PFSK-1 (cell line): ENCODE measurements around the gene ARHGEF4.

Experiments
- FOXP2 ChIP-seq: optimal IDR thresholded peaks from 2 replicates; pipeline ENCODE3; 2011; ENCODE audit warnings: borderline replicate concordance, control low read depth, inconsistent platforms; ENCODE audit not compliant: insufficient read depth; ENCODE audit errors: extremely low read length, extremely low read depth
- POLR2AphosphoS5 ChIP-seq: IDR thresholded peaks from 2 replicates; pipeline ENCODE4 v1.6.1; 2012; ENCODE audit warnings: low read depth, mild to moderate bottlenecking, control low read depth, low read length, moderate library complexity
- SIN3A ChIP-seq: IDR thresholded peaks from 2 replicates; pipeline ENCODE4 v1.6.1; 2012; ENCODE audit warnings: mild to moderate bottlenecking, low read length, moderate library complexity, borderline replicate concordance; ENCODE audit not compliant: insufficient read depth
- TAF1 ChIP-seq: IDR thresholded peaks from 2 replicates; pipeline ENCODE4 v1.6.1; 2012; ENCODE audit warnings: low read length, control low read depth, borderline replicate concordance; ENCODE audit not compliant: insufficient read depth
- TF ChIP-seq, protein P1 (sequence below), 2 experiments: IDR thresholded peaks; 2 replicates each; pipeline versions ENCODE4 v1.6.1 to v1.8.0; 2011 to 2012; ENCODE audit warnings: low read depth in 2 of 2, low read length in 2 of 2, control low read depth in 1 of 2, inconsistent platforms in 1 of 2, mild to moderate bottlenecking in 1 of 2, moderate library complexity in 1 of 2; ENCODE audit not compliant: insufficient read depth in 1 of 2

ARHGEF4 gene

GRCh38 chr2:130834931-130835765 is 1.6 kb upstream of the ARHGEF4 start:
- TF ChIP-seq SIN3A, result no peak
- no peak for TF ChIP-seq TAF1
- no peak for TF ChIP-seq FOXP2
- no peak for TF ChIP-seq POLR2AphosphoS5
- TF ChIP-seq, protein P1, sequence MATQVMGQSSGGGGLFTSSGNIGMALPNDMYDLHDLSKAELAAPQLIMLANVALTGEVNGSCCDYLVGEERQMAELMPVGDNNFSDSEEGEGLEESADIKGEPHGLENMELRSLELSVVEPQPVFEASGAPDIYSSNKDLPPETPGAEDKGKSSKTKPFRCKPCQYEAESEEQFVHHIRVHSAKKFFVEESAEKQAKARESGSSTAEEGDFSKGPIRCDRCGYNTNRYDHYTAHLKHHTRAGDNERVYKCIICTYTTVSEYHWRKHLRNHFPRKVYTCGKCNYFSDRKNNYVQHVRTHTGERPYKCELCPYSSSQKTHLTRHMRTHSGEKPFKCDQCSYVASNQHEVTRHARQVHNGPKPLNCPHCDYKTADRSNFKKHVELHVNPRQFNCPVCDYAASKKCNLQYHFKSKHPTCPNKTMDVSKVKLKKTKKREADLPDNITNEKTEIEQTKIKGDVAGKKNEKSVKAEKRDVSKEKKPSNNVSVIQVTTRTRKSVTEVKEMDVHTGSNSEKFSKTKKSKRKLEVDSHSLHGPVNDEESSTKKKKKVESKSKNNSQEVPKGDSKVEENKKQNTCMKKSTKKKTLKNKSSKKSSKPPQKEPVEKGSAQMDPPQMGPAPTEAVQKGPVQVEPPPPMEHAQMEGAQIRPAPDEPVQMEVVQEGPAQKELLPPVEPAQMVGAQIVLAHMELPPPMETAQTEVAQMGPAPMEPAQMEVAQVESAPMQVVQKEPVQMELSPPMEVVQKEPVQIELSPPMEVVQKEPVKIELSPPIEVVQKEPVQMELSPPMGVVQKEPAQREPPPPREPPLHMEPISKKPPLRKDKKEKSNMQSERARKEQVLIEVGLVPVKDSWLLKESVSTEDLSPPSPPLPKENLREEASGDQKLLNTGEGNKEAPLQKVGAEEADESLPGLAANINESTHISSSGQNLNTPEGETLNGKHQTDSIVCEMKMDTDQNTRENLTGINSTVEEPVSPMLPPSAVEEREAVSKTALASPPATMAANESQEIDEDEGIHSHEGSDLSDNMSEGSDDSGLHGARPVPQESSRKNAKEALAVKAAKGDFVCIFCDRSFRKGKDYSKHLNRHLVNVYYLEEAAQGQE (IDR thresholded peaks at IDR 0.05; ENCODE audit: insufficient read depth in 1 of 2, low read depth in 2 of 2, low read length in 2 of 2), result no peak

- TF ChIP-seq FOXP2 (no peak), POLR2AphosphoS5 (no peak), TAF1 (no peak), SIN3A (no peak)
- TF ChIP-seq, protein P1 (IDR thresholded peaks at IDR 0.05; ENCODE audit: insufficient read depth in 1 of 2, low read depth in 2 of 2, low read length in 2 of 2), result no peak
These were observed 1.0 kb upstream of the ARHGEF4 start for GRCh38 chr2:130835766-130836015.

DNA sequence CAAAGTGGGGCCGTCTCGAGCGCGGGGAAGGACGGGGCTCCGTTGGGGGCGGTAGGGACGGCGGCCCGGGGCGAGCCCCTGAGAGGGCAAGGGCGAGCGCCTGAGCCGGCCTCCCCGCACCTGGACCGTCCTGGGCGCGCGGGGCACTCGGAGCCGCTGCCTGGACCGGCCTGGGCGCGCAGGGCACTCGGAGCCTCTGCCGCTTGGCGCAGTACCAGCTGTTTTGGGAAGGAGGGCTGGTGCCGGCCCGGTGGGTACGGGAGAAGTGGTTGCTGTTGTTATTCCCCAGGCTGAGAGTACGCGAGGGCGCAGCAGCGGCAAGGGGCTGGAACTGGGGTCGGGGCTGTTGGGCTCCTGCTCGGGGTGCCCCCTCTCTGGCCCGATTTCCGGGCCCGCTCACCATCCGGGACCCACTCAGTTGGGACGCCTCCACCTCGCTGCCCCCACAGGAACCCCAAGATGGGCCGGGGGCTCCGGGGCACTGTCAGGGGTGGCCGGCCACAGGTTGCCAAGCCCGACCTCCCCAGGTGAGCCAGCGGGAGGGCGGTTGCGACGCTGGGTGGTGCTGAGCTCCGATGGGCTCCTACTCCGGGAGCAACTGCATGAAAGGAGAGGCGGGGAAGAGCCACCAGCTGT is 579 bp downstream of the ARHGEF4 start:
- TF ChIP-seq TAF1, result no peak

DNA sequence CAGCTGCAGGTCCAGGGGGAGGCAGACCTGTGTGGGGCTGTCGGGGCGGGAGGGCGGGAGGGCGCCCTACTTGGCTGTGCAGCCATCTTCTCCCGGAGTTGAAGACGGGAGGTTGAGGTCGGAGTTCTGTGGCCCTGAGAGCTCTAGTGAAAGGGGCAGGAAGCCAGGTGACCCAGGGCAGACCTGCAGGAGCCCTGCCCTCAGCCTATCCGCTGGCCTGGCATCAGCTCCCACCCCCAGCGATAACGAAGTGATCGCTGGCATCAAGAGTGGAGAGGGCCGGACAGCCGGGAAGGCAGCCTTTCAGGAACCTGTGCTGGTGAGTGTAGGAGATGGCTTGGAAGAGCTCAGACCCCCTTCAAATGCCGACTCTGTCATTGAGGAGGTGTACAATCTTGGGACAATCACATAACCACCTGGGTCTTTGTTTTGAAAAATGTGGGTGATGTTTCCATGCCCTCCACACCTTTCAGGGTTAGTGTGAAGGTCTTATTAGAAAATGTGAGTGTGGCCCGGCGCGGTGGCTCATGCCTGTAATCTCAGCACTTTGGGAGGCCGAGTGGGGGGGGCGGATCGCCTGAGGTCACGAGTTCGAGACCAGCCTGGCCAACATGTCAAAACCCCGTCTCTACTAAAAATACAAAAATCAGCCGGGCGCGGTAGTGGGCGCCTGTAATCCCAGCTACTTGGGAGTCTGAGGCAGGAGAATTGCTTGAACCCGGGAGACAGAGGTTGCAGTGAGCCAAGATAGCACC is 1.3 kb downstream of the ARHGEF4 start:
- TF ChIP-seq TAF1, result no peak
- TF ChIP-seq, protein P1 (IDR thresholded peaks at IDR 0.05; ENCODE audit: insufficient read depth in 1 of 2, low read depth in 2 of 2, low read length in 2 of 2), result no peak
- TF ChIP-seq POLR2AphosphoS5, result no peak
- TF ChIP-seq FOXP2, result no peak
- TF ChIP-seq SIN3A, result no peak

GRCh38 chr2:130839011-130839780 is 2.5 kb downstream of the ARHGEF4 start:
- TF ChIP-seq TAF1 (no peak), FOXP2 (no peak), SIN3A (no peak), POLR2AphosphoS5 (no peak)
- TF ChIP-seq, protein P1 (IDR thresholded peaks at IDR 0.05; ENCODE audit: insufficient read depth in 1 of 2, low read depth in 2 of 2, low read length in 2 of 2), result no peak
